Kasumi-1 (cell line): ENCODE results near the gene MOB3B.

Experiments
- DNase-seq, 2 experiments: peaks; one replicate each; lab custom pipeline; 2025; lab: John Stamatoyannopoulos, UW

The MOB3B gene

DNA sequence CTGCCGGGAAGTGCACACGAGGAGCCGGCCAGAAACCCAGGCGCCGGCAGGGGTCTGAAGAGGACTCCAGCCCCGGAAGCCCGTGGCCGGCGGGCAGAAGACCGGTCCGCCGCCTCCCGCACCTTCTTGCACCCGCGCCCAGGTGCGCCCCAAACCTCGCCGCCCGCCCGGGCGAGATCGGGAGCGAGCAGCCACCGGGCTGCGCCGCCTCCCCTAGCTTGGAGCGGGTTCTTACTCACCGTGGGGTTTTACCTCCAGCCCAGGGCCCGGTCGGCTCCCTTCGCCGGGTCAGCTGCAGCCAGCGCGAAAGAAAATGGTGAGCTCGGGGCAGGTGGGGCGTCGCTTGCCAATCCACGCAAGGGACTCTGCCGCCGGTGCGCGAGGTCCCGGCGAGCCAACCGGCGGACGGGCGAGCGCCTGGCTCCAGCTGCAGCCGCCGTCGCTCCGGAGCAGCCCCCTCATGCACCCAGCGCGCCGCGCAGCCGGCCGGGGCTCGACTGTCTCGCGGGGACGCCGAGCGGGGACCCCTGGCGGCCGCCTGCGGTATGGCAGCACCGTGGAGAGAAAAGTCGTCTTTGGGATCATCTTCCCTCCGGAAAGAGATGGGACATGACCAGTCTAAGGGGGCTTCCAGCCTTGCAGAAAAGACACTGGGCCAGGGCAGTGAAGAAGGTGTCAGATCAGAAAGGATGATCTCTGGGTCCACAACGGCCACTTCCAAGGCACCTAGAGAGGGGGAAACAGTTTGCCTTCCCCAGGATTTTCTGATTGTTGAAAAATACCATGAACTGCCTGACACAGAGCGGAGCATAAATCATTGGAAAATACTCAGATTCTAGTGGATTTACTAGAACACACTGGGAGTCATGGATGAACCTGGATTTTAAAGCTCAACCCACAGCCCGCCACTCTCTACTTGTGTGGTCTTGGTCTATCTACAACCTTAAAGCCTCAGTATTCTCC, at the start of gene MOB3B:
Gene MOB3B, minus strand, starts transcription at position 499 of the 963 bp plus-strand sequence. CDS start 74,264 bp downstream, outside the sequence.
- peak; percentile 12 to 25 for DNase-seq

DNA sequence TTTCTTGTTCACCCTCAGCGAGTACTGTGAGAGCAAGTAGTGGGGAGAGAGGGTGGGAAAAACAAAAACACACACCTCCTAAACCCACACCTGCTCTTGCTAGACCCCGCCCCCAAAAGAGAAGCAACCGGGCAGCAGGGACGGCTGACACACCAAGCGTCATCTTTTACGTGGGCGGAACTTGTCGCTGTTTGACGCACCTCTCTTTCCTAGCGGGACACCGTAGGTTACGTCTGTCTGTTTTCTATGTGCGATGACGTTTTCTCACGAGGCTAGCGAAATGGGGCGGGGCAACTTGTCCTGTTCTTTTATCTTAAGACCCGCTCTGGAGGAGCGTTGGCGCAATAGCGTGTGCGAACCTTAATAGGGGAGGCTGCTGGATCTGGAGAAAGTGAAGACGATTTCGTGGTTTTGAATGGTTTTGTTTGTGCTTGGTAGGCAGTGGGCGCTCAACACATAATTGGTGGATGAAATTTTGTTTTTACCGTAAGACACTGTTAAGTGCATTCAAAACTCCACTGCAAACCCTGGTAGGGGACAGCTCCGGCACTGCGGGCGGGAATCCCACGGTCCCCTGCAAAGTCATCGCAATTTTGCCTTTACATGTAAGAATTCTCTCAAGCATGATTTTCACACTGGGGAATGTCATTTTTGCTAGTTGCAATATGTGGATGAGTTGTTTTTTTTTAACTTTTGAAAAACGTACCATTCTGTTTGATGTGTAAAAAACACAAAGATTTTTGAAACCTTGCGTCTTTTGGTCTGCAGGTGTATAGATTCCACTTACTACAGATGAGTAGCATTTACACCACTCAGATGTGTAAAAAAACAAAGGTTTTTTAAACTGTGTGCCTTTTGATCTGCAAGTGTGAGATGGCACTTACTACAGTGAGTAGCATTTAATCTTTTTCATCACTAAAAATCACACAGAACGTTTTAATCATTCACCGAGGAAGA, 44.3 kb upstream of the MOB3B start:
- DNase-seq: peak; percentile 85 to 90

DNA sequence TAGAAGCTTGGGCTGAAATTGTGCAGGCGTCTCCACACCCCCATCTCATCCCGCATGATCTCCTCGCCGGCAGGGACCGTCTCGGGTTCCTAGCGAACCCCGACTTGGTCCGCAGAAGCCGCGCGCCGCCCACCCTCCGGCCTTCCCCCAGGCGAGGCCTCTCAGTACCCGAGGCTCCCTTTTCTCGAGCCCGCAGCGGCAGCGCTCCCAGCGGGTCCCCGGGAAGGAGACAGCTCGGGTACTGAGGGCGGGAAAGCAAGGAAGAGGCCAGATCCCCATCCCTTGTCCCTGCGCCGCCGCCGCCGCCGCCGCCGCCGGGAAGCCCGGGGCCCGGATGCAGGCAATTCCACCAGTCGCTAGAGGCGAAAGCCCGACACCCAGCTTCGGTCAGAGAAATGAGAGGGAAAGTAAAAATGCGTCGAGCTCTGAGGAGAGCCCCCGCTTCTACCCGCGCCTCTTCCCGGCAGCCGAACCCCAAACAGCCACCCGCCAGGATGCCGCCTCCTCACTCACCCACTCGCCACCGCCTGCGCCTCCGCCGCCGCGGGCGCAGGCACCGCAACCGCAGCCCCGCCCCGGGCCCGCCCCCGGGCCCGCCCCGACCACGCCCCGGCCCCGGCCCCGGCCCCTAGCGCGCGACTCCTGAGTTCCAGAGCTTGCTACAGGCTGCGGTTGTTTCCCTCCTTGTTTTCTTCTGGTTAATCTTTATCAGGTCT, 43.5 kb upstream of the MOB3B start, which contains the start of gene C9orf72:
Gene C9orf72, minus strand, starts transcription at position 564 of the 716 bp plus-strand sequence. CDS start 6,361 bp downstream, outside the sequence.
- peak in 1 of 2 experiments; percentile 39 for DNase-seq

DNA sequence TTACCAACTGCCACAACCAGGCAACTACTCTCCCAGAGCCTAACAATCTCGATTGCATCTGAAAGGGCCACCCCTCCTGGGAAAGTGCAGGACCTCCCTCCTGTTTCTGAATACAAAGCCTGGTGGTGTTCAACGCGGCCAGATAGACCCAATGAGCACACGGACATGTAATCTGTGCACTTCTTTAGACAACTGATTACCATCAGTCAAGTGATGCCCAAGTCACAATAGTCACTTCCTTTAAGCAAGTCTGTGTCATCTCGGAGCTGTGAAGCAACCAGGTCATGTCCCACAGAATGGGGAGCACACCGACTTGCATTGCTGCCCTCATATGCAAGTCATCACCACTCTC, 42.9 kb upstream of the MOB3B start:
- DNase-seq: peak; percentile 3 to 24

DNA sequence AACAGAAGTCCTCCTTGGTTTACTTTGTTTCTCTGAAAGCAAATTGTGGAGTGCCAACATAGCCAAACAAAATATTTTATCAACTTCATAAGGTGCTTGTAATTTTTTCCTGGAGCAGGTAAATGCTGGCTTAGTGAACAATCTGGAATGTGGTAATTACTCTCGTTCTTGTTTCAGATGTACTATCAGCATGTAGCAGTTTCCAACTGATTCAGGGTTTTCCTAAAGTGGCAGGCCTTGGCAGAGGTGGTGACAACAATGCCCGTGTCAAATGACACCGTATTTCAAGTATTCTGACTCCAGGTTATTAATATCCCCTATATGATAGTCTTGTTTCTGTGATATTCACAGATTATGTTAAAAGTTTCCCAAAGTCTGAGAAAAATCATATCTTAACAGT, 42.4 kb upstream of the MOB3B start:
- no peak for DNase-seq

DNA sequence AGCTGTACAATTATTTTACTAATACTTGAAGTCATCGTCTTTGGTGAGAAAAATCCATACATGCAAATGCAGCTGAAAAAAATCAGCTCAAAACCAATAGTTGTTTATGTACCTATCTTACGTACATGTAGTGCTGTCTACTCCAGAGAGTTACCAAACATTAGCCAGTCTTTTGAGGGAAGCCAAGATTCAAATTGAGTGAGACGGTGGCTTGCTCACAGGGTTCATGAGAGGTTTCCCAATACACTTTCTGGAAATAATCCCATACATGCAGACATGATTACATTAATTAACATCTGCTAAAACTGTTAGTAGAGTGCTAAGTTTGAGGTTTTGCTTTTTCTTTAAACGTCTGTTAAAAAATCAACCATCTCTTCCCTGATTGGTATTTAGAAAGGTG, 41.4 kb upstream of the MOB3B start:
- no peak for DNase-seq

DNA sequence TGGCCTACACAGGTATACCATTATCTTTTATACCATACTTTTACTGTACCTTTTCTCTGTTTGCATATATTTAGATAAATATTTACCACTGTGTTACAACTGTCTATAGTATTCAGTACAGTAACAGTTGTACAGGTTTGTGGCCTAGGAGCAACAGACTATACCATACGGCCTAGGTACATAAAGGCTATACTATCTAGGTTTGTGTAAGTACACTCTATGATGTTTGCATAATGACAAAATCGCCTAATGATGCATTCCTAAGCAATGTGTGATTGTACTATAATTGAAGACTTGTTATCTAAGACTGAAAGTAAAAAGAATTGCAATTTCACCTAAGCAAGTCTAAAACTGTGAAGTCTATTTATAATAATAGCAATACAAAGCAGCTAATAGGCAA, 39.8 kb upstream of the MOB3B start:
- no peak for DNase-seq

DNA sequence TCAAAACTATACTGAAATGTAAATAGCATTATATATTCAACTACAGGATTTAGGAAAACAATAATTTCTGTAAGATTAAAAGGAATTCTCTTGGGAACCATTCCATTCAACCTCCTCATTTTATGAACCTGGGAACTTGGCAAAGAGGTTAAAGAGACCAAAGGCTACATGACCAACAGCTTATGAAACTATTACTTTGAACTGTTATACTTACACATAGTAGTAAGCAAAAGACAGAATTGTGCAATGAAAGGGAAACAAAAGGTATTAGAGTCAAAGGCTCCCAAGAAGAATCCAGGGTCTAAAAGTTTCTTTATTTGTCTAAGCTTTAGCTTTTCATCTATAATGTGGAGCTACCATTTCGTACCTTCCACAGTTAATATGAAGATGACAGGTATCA, 36.5 kb upstream of the MOB3B start:
- DNase-seq: no peak

DNA sequence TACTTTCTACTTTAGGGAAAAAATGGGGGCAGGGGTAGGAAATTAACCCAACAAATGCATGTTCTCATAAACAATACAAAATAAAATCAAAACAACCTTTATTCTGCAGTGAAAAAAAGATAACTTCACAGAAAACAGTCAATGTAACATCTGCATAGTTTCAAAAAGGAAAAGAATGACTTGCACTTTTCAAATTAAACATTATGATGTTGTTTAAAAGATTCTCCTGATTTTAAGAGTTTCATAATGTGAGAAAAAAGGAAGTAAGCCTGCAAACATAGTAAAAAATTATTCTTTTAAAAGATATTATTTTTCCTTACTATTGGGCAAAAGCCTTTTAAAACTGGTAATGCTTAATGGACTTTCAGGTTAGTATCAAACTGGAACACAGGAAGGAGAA, 36.1 kb upstream of the MOB3B start:
- DNase-seq: no peak

DNA sequence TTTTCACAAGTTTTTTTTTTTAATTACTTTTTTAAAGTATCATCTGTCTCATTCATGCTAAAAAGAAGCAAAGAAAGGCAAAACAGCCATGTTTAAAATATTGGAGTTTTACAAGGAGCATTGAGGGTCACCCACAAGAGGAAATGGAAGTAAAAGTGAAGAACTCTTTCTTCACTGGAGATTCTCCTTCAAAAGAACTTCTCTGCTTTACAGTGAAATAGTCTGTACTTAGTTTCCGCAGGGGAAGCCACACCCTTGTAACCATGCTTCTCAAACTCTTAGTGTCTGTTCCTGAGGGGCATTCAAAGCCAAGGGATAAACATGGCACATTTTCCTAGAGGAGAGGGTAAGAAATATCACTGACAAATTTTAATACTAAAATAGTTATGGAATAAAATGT, 35.1 kb upstream of the MOB3B start:
- no peak for DNase-seq

DNA sequence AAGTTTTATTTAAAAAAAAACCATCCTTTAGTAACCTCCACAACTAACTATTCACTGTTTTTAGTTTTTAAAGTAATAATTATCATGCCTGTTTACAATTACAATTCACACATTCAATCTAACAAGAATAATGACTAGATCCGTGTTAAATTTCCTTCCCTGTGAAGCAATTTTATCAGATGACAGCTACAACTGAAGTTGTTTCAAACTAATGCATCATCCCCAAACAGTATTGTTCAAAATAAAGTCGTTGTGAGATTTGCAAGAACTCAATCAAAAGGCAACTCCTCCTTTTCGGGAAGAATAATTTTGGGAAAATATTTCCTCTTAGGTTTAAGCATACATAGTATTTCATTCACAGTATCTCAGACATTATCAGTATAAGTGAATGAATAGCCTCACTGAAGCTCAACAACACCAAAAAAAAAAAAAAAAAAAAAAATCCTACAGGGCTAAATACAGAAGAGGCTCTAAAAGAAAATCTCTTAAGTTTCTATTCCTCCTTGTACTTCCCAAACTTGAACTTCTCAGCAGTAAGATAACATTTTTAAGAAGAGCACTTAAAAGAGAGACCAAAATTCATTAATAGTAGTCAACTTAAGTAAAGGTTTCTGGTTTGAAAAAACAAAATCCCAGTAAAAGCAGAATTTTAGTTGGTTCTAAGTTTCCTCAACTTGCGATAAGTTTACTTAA, 34.3 kb upstream of the MOB3B start:
- DNase-seq: no peak

DNA sequence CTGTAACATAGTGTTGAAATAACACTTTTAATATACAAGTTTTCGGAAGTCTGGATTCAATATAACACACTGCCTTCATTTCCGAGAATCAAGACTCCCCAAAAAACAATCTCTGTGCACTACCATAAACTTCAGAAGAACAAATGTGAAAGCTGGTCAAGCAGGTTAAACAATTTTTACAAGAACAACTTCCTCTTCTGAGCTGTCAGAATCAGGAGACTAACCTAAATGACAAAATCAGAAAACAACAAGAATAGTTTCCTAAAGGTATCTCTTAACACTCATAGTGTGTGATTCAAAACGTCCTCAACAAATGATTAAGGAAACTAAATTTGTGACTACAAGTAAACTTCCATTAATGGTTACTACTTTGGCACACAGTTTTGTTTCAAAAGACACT, 32.1 kb upstream of the MOB3B start:
- DNase-seq: no peak

DNA sequence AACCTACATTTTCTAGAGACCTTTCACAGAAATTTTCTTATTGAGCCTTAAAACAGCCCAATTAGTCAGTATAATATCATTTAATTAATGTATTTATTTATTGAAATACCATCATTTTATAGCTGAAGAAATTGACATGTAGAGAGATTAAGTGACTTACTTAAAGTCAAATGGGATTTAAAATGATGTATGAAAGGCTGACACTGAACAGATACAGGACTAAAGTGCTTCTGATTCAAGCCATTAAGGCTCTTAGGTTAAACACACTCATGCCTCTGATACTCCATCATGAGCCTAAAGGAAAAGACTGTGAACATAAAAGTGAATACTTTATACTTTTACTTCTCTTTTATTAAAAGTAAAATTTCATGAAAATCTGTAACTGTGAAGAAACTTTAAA, 30.8 kb upstream of the MOB3B start:
- no peak for DNase-seq

DNA sequence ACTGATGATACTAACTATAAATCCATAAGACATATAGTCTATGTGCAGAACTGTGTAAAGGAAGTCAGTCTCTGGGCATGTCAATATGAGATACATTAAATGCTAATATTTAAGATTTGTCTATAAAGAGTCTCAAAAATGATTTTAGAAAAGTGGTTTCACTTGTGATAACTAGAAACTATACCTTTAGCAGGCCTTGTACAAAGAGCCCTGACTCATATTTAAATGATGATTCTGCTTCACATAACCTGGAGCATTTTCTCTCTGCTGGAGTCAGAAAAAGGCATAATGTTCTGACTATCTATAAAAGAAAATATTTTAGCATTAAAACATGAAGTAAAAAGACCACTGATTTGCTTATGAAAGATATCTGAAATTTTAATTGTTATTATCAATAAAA, 28.7 kb upstream of the MOB3B start:
- no peak for DNase-seq

DNA sequence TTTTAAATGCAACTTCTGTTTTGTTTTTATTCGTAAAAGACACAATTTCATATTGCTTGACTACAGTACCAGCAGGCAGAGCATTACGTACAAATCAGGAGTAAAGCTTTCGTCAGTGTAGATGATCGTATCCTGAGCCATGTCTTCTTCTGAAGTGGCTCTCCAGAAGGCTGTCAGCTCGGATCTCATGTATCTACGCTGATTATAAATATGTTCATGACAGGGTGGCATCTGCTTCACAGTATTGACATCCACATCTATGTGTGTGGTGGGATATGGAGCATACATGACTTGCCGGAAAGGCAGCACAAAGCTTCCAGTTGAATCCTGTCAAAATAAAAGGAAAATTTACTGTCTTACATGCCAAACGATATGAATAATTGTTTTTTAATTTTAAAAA, 26.9 kb upstream of the MOB3B start:
- no peak for DNase-seq

DNA sequence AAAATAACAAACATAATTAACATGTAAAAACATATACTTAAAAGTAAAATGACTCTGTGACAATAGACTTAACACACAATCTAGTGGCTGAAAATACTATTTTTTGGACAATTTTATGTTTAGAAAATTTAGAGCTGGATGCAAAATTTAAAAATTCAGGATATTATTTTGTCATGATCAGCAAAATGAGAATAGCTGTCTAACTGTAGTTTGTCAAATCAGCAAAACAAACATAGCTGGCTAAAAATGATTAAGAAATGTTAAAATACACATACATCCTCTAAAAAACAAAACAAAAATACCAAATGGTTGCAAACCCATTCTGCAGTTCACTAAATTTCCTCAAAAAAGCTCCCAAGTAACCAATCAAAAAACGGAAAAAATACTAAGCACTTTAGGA, 25.1 kb upstream of the MOB3B start:
- DNase-seq: no peak

DNA sequence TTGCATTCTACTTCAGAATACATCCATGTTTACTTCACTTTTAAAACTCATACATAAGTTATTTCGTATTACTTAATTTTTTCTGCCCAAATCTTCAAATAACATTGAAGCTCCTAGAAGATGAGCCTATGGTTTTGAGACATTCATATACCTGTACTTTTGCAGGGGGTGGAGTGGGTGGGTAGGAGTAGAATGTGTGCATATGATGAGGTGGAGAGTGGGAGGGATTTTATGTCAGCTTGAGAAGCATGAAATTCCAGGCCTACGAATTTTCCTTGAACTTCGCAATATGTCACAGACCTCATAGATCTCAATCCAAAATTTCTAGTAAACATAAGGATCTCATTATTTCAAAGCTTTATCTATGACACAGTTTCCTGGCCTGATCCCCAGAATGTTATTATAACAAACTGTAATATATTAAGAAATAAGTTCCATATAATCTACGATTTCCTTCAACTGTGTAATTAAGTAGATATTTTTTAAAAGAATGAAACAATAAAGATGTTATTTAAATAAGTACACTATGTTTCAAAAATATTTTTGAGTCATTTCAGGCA, 19.7 kb upstream of the MOB3B start:
- DNase-seq: no peak

DNA sequence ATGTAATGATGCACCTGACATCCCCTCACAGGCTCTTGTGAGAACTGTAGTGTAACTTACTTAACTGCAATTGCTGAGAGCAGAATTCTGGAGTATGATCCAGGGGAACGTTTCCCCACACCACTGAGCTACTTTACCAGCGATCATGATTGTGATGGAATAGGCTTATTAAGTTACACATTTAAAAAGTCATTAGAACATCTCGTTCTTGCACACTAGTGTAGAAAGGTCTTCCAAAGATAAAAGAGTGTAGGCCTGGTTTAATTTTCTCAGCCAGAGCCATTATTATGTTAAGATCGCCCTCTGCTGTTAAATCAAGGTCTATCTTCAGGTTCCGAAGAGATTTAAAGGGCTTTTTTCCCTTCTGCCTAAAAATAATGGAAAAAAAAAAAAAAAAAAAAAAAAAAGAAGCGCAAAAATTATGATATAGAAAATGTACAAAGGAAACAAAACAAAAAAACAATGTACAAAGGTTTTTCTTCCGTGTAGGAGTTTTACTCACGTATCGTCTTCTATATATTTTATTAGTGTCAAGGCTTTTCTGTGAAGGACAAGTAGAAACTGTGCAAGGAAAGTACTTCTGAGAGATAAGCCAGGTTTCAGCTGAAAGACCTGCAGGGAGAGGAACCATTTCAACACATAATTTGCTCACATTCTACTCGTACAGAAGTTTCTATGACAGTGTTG, 18.6 kb upstream of the MOB3B start:
- DNase-seq: peak; percentile 13 to 57

DNA sequence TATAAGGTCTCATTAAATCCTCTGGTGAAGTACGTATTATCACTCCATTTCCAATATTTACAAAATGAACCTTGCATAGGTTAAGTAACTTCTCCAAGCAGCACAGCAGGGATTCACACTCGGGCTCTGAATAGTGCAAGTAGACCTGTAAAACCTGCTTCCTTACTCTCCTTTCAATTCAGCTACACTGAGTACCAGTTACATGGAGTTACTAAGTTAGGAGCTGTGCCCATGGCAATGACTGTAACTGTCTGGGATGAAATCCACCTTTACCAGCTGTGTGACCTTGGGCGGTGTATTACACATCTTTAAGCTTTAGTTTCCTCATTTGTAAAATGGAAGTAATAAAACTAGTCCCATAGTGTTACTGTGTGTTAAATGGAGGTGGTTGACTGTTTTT, 15.9 kb upstream of the MOB3B start:
- no peak for DNase-seq

DNA sequence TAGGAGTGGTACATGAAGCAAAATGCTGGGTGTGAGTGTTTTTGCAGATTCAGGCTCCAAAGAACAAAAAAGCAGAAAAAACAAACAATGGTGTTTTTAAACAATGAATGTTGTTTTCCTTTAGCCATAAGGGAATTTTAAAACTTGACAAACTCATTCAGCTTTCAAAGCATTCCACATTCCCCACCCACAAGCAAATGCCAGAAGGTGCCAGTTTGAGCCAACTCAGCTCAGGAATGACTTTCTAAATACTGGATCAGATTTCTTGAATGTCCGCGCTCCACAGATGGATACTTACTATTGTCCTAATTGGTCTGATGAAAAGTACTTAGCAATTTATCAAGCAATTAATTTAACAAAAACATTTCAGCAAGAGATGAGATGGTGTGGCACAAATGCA, 12.9 kb upstream of the MOB3B start:
- no peak for DNase-seq
